WERI-Rb-1 (cell line): Measurements from ENCODE around the gene AKAP8.

Source experiments
- DNase-seq: peaks from one replicate; pipeline ENCODE4 v3.0.0-alpha.2; 2020
- H3K27ac ChIP-seq: fragments of 250-450 bp; sonication (Bioruptor Pico); 2 replicates; pipeline ENCODE4 v1.5.1; 2020; ENCODE audit warnings: mild to moderate bottlenecking, moderate library complexity
- H3K27me3 ChIP-seq: fragments of 250-450 bp; sonication (Bioruptor Pico); 2 replicates; pipeline ENCODE4 v1.5.1; 2021; ENCODE audit warnings: mild to moderate bottlenecking, low read depth, moderate library complexity; ENCODE audit not compliant: insufficient read depth, severe bottlenecking
- H3K36me3 ChIP-seq: fragments of 250-450 bp; sonication (Bioruptor Pico); 2 replicates; pipeline ENCODE4 v1.5.1; 2020; ENCODE audit warnings: mild to moderate bottlenecking, moderate library complexity
- H3K4me3 ChIP-seq: 2 replicates; pipeline ENCODE4 v1.5.1; 2011; ENCODE audit warnings: low read depth, mild to moderate bottlenecking, control low read depth, low read length
- H3K9me3 ChIP-seq: fragments of 250-450 bp; sonication (Bioruptor Pico); 2 replicates; pipeline ENCODE4 v1.5.1; 2021; ENCODE audit warnings: mild to moderate bottlenecking, moderate library complexity; ENCODE audit not compliant: severe bottlenecking
- CTCF ChIP-seq: IDR thresholded peaks from 2 replicates; pipeline ENCODE4 v1.5.1; 2011; ENCODE audit warnings: low read depth, mild to moderate bottlenecking, control low read depth, inconsistent platforms, low read length

The AKAP8 gene

GRCh38 chr19:15424692-15425272 is 45.2 kb upstream of the AKAP8 start:
- H3K9me3 ChIP-seq = no peaks in the 10 kb centered on the region
- no peak overlapping the region for H3K27ac ChIP-seq
- DNase-seq = no peak
- H3K27me3 ChIP-seq = no peaks in the 10 kb centered on the region
- no peak overlapping the region for H3K4me3 ChIP-seq
- TF ChIP-seq CTCF = no peak
- peaks cover 69% of the 10 kb centered on the region for H3K36me3 ChIP-seq

- H3K27me3 ChIP-seq = no peaks in the 10 kb centered on the region
- H3K36me3 ChIP-seq = peaks cover 62% of the 10 kb centered on the region
- no peak overlapping the region for H3K27ac ChIP-seq
- H3K9me3 ChIP-seq = no peaks in the 10 kb centered on the region
- no peak for DNase-seq
- no peak overlapping the region for H3K4me3 ChIP-seq
- TF ChIP-seq CTCF = no peak
Observed at GRCh38 chr19:15424121-15424520, 44.5 kb upstream of the AKAP8 start.

- Histone ChIP-seq H3K27ac (no peak overlapping the region), H3K9me3 (no peaks in the 10 kb centered on the region), H3K27me3 (no peaks in the 10 kb centered on the region), H3K4me3 (no peak overlapping the region), H3K36me3 (peaks cover 59% of the 10 kb centered on the region)
- TF ChIP-seq CTCF = no peak
- no peak for DNase-seq
Observed at GRCh38 chr19:15423130-15423529, 43.5 kb upstream of the AKAP8 start.

GRCh38 chr19:15422296-15423075 is 42.9 kb upstream of the AKAP8 start:
- Histone ChIP-seq H3K27me3 (no peaks in the 10 kb centered on the region), H3K36me3 (peaks cover 52% of the 10 kb centered on the region), H3K4me3 (no peak overlapping the region), H3K9me3 (no peaks in the 10 kb centered on the region), H3K27ac (no peak overlapping the region)
- no peak for TF ChIP-seq CTCF
- DNase-seq = no peak

- Histone ChIP-seq H3K27me3 (no peaks in the 10 kb centered on the region), H3K27ac (no peak overlapping the region), H3K9me3 (no peaks in the 10 kb centered on the region), H3K36me3 (peaks cover 50% of the 10 kb centered on the region), H3K4me3 (no peak overlapping the region)
- no peak for TF ChIP-seq CTCF
- no peak for DNase-seq
Observed at GRCh38 chr19:15421721-15422260, 42.2 kb upstream of the AKAP8 start.
